Activated CD4-positive, alpha-beta T cell treated with anti-CD3 and anti-CD28 coated beads, Interleukin-2, amount 50 U/mL, for 1 hour (primary cell): Measurements from ENCODE around the gene STMN3.
"Not testable (repeated sequence)": the region's sequence is repeated elsewhere in the genome, so short reads cannot be mapped to it uniquely, and the experiment has no call there.

Experiments
- DNase-seq: peaks from one replicate; pipeline ENCODE4 v3.0.0-alpha.2; 2020

STMN3 gene

GRCh38 chr20:63653974-63654668, 897 bp upstream of the STMN3 start:
- no peak for DNase-seq

- peak; percentile 22 for DNase-seq
Measured at GRCh38 chr20:63652192-63652980, 838 bp downstream of the STMN3 start.

GRCh38 chr20:63651942-63652191, 1.4 kb downstream of the STMN3 start:
- peak; percentile 53 for DNase-seq

- not testable (repeated sequence) for DNase-seq
Measured at GRCh38 chr20:63650486-63650885, 2.7 kb downstream of the STMN3 start.

GRCh38 chr20:63648895-63649589, 4.2 kb downstream of the STMN3 start:
- no peak for DNase-seq

GRCh38 chr20:63648190-63648589, 5.0 kb downstream of the STMN3 start:
- no peak for DNase-seq

- no peak for DNase-seq
Measured at GRCh38 chr20:63645218-63645617, 8.0 kb downstream of the STMN3 start.

- no peak for DNase-seq
Measured at GRCh38 chr20:63643946-63644345, 9.3 kb downstream of the STMN3 start.

- DNase-seq, result no peak
Measured at GRCh38 chr20:63643499-63643898, 9.7 kb downstream of the STMN3 start.

- no peak for DNase-seq
Measured at GRCh38 chr20:63642527-63643247, 10.5 kb downstream of the STMN3 start.

GRCh38 chr20:63641792-63642523, 11.3 kb downstream of the STMN3 start:
- peak; percentile 99 for DNase-seq

GRCh38 chr20:63641146-63641791, 12.0 kb downstream of the STMN3 start:
- peak; percentile 57 for DNase-seq

GRCh38 chr20:63640686-63641085, 12.5 kb downstream of the STMN3 start:
- DNase-seq, result peak; percentile 37

GRCh38 chr20:63640086-63640485, 13.1 kb downstream of the STMN3 start:
- no peak for DNase-seq

GRCh38 chr20:63639093-63639975, 13.9 kb downstream of the STMN3 start:
- peak; percentile 81 for DNase-seq

GRCh38 chr20:63636752-63637628, 16.2 kb downstream of the STMN3 start:
- DNase-seq, result no peak

GRCh38 chr20:63635431-63636141, 17.6 kb downstream of the STMN3 start:
- DNase-seq, result peak; percentile 70

- DNase-seq, result no peak
Measured at GRCh38 chr20:63633732-63634131, 19.5 kb downstream of the STMN3 start.

- DNase-seq, result not testable (repeated sequence)
Measured at GRCh38 chr20:63631426-63631825, 21.8 kb downstream of the STMN3 start.
